ENCODE measurements around the gene TIMP3. TPM values are rescaled to one million over a fixed set of nuclear protein-coding genes. Genes with fewer than 3 reads are reported as not detected.

Gene TIMP3
- total and polyA plus RNA-seq, 2 of the 4 experiments (the other 2 are of a cell fraction): 98.8 to 179 TPM

DNA sequence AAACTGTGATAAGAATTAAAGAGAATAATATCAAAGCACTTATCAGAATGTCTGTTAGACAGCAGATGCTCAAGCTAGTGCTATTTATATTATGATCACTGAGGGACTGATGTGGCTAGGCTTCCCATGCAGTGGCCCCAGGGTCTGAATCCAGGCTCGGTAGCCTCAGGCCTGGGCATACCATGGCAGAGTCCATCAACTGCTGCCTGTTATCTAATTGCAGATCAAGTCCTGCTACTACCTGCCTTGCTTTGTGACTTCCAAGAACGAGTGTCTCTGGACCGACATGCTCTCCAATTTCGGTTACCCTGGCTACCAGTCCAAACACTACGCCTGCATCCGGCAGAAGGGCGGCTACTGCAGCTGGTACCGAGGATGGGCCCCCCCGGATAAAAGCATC is 57.5 kb downstream of the TIMP3 start:
- H3K27ac ChIP-seq (ENCODE audit: insufficient read depth, low read length): no peak overlapping the region
- no peak for DNase-seq

More for the DNA sequence above, 57.5 kb downstream of the TIMP3 start:
- ATAC-seq (ENCODE audit: low read depth): no peak
- H4K91ac ChIP-seq (ENCODE audit: insufficient read depth, low read depth, low read length): no peak overlapping the region
- 98% methylated on average over 6 of the region's 9 CpGs; no CpG with 5 or more reads in 1 of the 2 experiments for WGBS, 2 experiments (ENCODE audit: extremely low coverage in 2 of 2, insufficient read length in 1 of 2)
- H4K8ac ChIP-seq (ENCODE audit: low read depth in 2 of 2, low read length in 2 of 2): no peak overlapping the region
- H3K56ac ChIP-seq (ENCODE audit: extremely low read depth, insufficient read depth, low read length): no peak overlapping the region
- peaks cover 33% of the 10 kb centered on the region; the same call in 1 of the 2 replicates for H4K20me1 ChIP-seq (ENCODE audit: insufficient read depth, low read length)
- peaks cover 0 to 25% of the 10 kb centered on the region in 2 experiments; a peak in 3 of 4 replicates for H3K79me1 ChIP-seq (ENCODE audit: low read depth in 1 of 2, low read length in 2 of 2)
- POLR2A ChIA-PET (ENCODE audit: unreplicated experiment): no interaction called here
- no peak overlapping the region for H3K9ac ChIP-seq (ENCODE audit: low read depth, low read length)
- peaks cover 73% of the 10 kb centered on the region for H3K36me3 ChIP-seq (ENCODE audit: control insufficient read depth, insufficient read depth, low read length)
- H2BK20ac ChIP-seq (ENCODE audit: low read depth, low read length): no peak overlapping the region
- H2AFZ ChIP-seq (replicated peaks; ENCODE audit: low read length, poor library complexity): no peak overlapping the region
- H2BK120ac ChIP-seq (ENCODE audit: low read depth, low read length): no peak overlapping the region
- H3K14ac ChIP-seq (replicated peaks; ENCODE audit: low read depth, low read length): no peak overlapping the region
- no TSS peak for BruUV-seq (replicated peaks)
- H3K4me3 ChIP-seq (ENCODE audit: insufficient read depth, low read depth, low read length): no peak overlapping the region
- no peak overlapping the region for H3K4me2 ChIP-seq (ENCODE audit: low read depth, low read length)
- CTCF ChIA-PET: no interaction called here
- H2BK5ac ChIP-seq (ENCODE audit: low read depth, low read length, poor library complexity, severe bottlenecking): no peak overlapping the region
- intact Hi-C loops (cut with micrococcal nuclease) (no loop called here), in situ Hi-C loops (cut with MboI; ENCODE audit: low sequenced_read_pairs) (no loop called here), dilution Hi-C loops (cut with HindIII; ENCODE audit: low sequenced_read_pairs, unreplicated experiment) (no loop called here)
- H3K9me1 ChIP-seq (ENCODE audit: insufficient read depth, low read length): peaks cover 16% of the 10 kb centered on the region
- H3K18ac ChIP-seq (ENCODE audit: low read depth, low read length): no peak overlapping the region
- H2AK9ac ChIP-seq (replicated peaks; ENCODE audit: low read depth, low read length, poor library complexity): no peak overlapping the region
- no peak overlapping the region for H2BK15ac ChIP-seq (ENCODE audit: low read depth, low read length)
- H3K23ac ChIP-seq (ENCODE audit: low read depth, low read length): no peak overlapping the region
- no peak overlapping the region for H4K5ac ChIP-seq (ENCODE audit: low read depth, low read length)
- no peak for TF ChIP-seq SMC3 (IDR thresholded peaks at IDR 0.05; ENCODE audit: low read depth, low read length)
- no peak for TF ChIP-seq RFX5 (IDR thresholded peaks at IDR 0.05; ENCODE audit: low read depth, low read length)
- TF ChIP-seq, protein P1, sequence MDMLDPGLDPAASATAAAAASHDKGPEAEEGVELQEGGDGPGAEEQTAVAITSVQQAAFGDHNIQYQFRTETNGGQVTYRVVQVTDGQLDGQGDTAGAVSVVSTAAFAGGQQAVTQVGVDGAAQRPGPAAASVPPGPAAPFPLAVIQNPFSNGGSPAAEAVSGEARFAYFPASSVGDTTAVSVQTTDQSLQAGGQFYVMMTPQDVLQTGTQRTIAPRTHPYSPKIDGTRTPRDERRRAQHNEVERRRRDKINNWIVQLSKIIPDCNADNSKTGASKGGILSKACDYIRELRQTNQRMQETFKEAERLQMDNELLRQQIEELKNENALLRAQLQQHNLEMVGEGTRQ (IDR thresholded peaks at IDR 0.05; ENCODE audit: low read depth, low read length): no peak
- TF ChIP-seq, protein P2, sequence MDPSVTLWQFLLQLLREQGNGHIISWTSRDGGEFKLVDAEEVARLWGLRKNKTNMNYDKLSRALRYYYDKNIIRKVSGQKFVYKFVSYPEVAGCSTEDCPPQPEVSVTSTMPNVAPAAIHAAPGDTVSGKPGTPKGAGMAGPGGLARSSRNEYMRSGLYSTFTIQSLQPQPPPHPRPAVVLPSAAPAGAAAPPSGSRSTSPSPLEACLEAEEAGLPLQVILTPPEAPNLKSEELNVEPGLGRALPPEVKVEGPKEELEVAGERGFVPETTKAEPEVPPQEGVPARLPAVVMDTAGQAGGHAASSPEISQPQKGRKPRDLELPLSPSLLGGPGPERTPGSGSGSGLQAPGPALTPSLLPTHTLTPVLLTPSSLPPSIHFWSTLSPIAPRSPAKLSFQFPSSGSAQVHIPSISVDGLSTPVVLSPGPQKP (IDR thresholded peaks at IDR 0.05; ENCODE audit: borderline replicate concordance, low read depth, low read length): no peak
- TF ChIP-seq MXI1 (IDR thresholded peaks at IDR 0.05; ENCODE audit: borderline replicate concordance, low read depth, low read length): no peak
- no peaks in the 10 kb centered on the region for H3K27me3 ChIP-seq (ENCODE audit: control insufficient read depth, insufficient read depth, low read length)
- H2AK5ac ChIP-seq (ENCODE audit: low read depth, low read length): no peak overlapping the region
- H3K9me3 ChIP-seq (ENCODE audit: control insufficient read depth, insufficient read depth, low read length): no peaks in the 10 kb centered on the region
- no peaks in the 10 kb centered on the region for H3K4me1 ChIP-seq (ENCODE audit: control insufficient read depth, insufficient read depth, low read length)
- no peak overlapping the region for H3K4ac ChIP-seq (ENCODE audit: low read depth, low read length)

Data from IMR-90 (cell line).